Left ventricle myocardium inferior (tissue), 1 donor: ENCODE data around the gene SAG. TPM values are rescaled to one million over a fixed set of nuclear protein-coding genes. Genes with fewer than 3 reads are reported as not detected.

Source experiments
- DNase-seq: peaks from one replicate; pipeline ENCODE4 v3.0.0-alpha.2; 2020
- H3K27ac ChIP-seq: fragments of 200-600 bp; replicated peaks from 2 replicates; pipeline ENCODE4 v1.8.0; 2021
- H3K27me3 ChIP-seq: fragments of 200-600 bp; 2 replicates; pipeline ENCODE4 v1.8.0; 2021; ENCODE audit warnings: low read depth
- H3K36me3 ChIP-seq: fragments of 200-600 bp; 2 replicates; pipeline ENCODE4 v1.8.0; 2021
- H3K4me1 ChIP-seq: fragments of 200-600 bp; 2 replicates; pipeline ENCODE4 v1.8.0; 2021
- H3K4me3 ChIP-seq: fragments of 200-600 bp; 2 replicates; pipeline ENCODE4 v1.8.0; 2021; ENCODE audit warnings: mild to moderate bottlenecking, moderate library complexity
- H3K9me3 ChIP-seq: fragments of 200-600 bp; replicated peaks from 2 replicates; pipeline ENCODE4 v1.8.0; 2021
- CTCF ChIP-seq: fragments of 200-600 bp; IDR thresholded peaks from 2 replicates; pipeline ENCODE4 v1.8.0; 2021; ENCODE audit warnings: antibody characterized with exemption, mild to moderate bottlenecking, borderline replicate concordance
- intact Hi-C: fragments of 100-400 bp; cut with micrococcal nuclease; formaldehyde crosslinking; loops from one replicate; pipeline ENCODE4 v1.11.0; 2022
- total RNA-seq: library from RNA; stranded (reverse); fragmentation: NEBNext Ultra II Directional; extraction: Animal tissue kit (Norgen Biotek cat#: 25700); gene quantifications from one replicate; pipeline ENCODE4 v1.2.1, GENCODE V29; 2021
- donor health status: DM: no; HTN: yes; CAD: no; lungs with severe emphysema.

Gene SAG
- total RNA-seq, 1 donor from 2014 or later = not detected

GRCh38 chr2:233311241-233311926, 3.8 kb downstream of the SAG start:
- Histone ChIP-seq H3K36me3 (no peaks in the 10 kb centered on the region), H3K27ac (no peak overlapping the region), H3K4me3 (no peak overlapping the region), H3K9me3 (no peaks in the 10 kb centered on the region), H3K4me1 (no peaks in the 10 kb centered on the region), H3K27me3 (peaks cover 6% of the 10 kb centered on the region)
- intact Hi-C loops = no loop called here
- no peak for TF ChIP-seq CTCF
- DNase-seq = no peak

DNA sequence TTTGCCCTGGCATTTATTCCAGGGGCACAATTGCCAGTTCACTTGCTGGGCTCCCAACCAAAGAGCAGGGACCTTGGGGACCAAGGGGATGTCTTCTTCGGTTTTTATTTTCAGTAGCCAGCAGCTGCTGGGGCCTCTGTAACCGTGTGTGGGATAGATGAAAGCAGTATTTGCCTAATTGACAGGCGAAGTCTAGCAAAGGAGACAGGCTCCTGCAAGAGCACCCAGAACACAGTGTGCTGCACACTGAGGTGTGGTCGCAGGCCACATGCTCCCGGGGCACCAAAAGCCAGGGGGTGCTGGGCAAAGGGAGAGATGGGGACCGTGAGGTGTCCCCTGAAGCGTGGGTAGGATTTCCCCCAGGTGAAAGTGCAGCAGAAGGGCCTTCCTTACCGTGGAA, 5.3 kb downstream of the SAG start:
- Histone ChIP-seq H3K27me3 (peaks cover 6% of the 10 kb centered on the region), H3K27ac (no peak overlapping the region), H3K9me3 (no peaks in the 10 kb centered on the region), H3K36me3 (no peaks in the 10 kb centered on the region), H3K4me1 (no peaks in the 10 kb centered on the region), H3K4me3 (no peak overlapping the region)
- TF ChIP-seq CTCF = no peak
- DNase-seq = no peak
- intact Hi-C loops = no loop called here

DNA sequence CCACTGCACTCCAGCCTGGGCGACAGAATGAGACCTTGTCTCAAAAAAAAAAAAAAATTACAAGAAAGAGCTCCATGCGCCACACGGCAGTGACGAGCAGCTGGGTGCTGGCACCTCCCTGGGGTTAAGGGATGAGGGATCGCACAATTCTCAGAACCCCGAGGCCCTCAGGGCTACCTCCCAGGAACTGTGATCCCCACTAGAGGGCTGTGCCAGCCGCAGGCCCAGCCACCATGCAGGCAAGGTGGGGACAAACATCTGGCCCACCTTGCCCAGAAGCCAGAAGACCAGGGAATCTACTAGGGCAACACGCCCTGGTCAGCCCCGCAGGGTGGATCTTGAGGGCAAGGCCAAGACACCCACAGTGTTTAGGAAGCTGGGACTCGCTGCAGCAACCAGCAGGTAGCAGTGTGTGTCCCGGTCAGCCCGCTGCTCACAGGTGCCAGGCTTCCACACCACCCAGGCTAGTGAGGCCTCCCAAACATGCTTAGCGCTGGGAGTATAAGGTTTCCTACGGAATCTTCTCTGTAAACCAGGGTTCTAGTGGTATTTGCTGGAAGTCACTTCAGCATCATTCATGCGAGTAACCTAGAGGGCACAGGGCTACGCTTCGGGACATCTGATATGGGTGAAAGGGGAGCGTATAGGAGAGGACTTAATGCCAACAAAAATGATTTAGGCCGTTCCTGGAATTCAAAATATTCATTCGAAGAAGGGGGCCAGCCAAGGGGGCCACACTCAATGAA, 6.7 kb downstream of the SAG start:
- H3K9me3 ChIP-seq = no peaks in the 10 kb centered on the region
- H3K27ac ChIP-seq = no peak overlapping the region
- TF ChIP-seq CTCF = no peak
- DNase-seq = no peak
- H3K4me3 ChIP-seq = no peak overlapping the region
- no peaks in the 10 kb centered on the region for H3K4me1 ChIP-seq
- H3K36me3 ChIP-seq = no peaks in the 10 kb centered on the region
- intact Hi-C loops = no loop called here
- H3K27me3 ChIP-seq = peaks cover 15% of the 10 kb centered on the region

GRCh38 chr2:233317196-233317943, 9.8 kb downstream of the SAG start:
- intact Hi-C loops = no loop called here
- H3K27me3 ChIP-seq = peaks cover 30% of the 10 kb centered on the region
- H3K4me1 ChIP-seq = no peaks in the 10 kb centered on the region
- H3K36me3 ChIP-seq = no peaks in the 10 kb centered on the region
- H3K9me3 ChIP-seq = no peaks in the 10 kb centered on the region
- H3K27ac ChIP-seq = no peak overlapping the region
- DNase-seq = no peak
- no peak overlapping the region for H3K4me3 ChIP-seq
- no peak for TF ChIP-seq CTCF

DNA sequence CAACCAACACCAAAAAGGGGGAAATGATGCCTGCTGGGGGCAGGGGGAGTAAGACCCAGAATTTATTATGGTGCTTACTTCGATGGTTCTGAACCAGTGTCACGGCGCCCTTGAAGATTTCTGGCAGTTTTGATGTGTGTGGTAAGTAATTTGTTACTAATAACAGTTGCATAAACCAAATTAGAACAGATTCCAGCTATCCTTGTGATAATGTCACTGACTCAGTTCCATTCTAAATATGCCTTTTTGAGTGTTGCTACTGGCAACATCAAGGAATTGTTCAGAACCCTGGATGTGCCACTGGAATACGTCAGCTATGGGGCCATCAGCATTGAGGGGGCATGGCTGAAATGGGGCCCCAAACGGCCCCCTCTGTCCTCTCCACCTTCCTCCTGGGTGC, 11.6 kb downstream of the SAG start:
- intact Hi-C loops = no loop called here
- Histone ChIP-seq H3K36me3 (no peaks in the 10 kb centered on the region), H3K27ac (no peak overlapping the region), H3K9me3 (no peaks in the 10 kb centered on the region), H3K4me3 (no peak overlapping the region), H3K27me3 (peaks cover 32% of the 10 kb centered on the region), H3K4me1 (no peaks in the 10 kb centered on the region)
- no peak for TF ChIP-seq CTCF
- DNase-seq = no peak
